ENCODE measurements around the gene SOX14. TPM values are rescaled to one million over a fixed set of nuclear protein-coding genes. Genes with fewer than 3 reads are reported as not detected.

The SOX14 gene
- total RNA-seq, 4 donors from 2014 or later = not detected

Other genes starting within 250 kb of the SOX14 start
- gene CLDN18, start 245.8 kb downstream of the SOX14 start, total RNA-seq = not detected